Bronchial epithelial cell (primary cell): ENCODE data around the gene ZBTB22. TPM values are rescaled to one million over a fixed set of nuclear protein-coding genes. Genes with fewer than 3 reads are reported as not detected.

ENCODE experiments used
- DNase-seq: peaks from one replicate; pipeline ENCODE4 v3.0.0-alpha.2; 2010; ENCODE audit warnings: low read depth
- FAIRE-seq: peaks from 2 replicates; lab custom pipeline; 2011; peaks lifted over from hg19 to GRCh38; lab: Jason Lieb, UNC
- H3K27me3 ChIP-seq: 2 replicates; pipeline ENCODE4 v1.5.1; 2011; ENCODE audit warnings: low read length; ENCODE audit not compliant: control insufficient read depth, insufficient read depth
- H3K36me3 ChIP-seq: 2 replicates; pipeline ENCODE4 v1.5.1; 2011; ENCODE audit warnings: low read length; ENCODE audit not compliant: control insufficient read depth, insufficient read depth
- H3K4me3 ChIP-seq: 2 replicates; pipeline ENCODE4 v1.5.1; 2011; ENCODE audit warnings: mild to moderate bottlenecking, low read depth, low read length, control low read depth
- total RNA-seq: library from RNA; depleted of rRNA; stranded (reverse); fragments of >200 nt; gene quantifications from 2 replicates; pipeline ENCODE4 v1.2.1, GENCODE V29; 2014
- TF ChIP-seq, protein P1 (sequence below): IDR thresholded peaks from 2 replicates; pipeline ENCODE4 v1.5.1; 2011; ENCODE audit warnings: mild to moderate bottlenecking, moderate library complexity, low read length, control low read depth, inconsistent platforms; ENCODE audit not compliant: insufficient read depth, severe bottlenecking

The ZBTB22 gene
- total RNA-seq, 1 donor from 2014 or later, result 13.2 TPM

DNA sequence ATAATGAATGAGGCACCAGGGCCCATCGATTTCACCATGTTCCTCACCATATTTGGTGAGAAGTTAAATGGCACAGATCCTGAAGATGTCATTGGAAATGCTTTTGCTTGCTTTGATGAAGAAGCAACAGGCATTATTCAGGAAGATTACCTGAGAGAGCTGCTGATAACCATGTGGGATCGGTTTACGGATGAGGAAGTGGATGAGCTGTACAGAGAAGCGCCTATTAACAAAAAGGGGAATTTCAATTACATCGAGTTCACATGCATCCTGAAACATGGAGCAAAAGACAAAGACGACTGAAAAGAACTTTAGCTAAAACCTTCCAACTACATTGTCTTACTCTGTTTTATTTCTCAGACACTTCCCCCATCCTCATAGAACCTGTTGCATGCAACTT lies 21.6 kb upstream of the ZBTB22 start:
- no peaks in the 10 kb centered on the region for H3K36me3 ChIP-seq
- TF ChIP-seq, protein P1, sequence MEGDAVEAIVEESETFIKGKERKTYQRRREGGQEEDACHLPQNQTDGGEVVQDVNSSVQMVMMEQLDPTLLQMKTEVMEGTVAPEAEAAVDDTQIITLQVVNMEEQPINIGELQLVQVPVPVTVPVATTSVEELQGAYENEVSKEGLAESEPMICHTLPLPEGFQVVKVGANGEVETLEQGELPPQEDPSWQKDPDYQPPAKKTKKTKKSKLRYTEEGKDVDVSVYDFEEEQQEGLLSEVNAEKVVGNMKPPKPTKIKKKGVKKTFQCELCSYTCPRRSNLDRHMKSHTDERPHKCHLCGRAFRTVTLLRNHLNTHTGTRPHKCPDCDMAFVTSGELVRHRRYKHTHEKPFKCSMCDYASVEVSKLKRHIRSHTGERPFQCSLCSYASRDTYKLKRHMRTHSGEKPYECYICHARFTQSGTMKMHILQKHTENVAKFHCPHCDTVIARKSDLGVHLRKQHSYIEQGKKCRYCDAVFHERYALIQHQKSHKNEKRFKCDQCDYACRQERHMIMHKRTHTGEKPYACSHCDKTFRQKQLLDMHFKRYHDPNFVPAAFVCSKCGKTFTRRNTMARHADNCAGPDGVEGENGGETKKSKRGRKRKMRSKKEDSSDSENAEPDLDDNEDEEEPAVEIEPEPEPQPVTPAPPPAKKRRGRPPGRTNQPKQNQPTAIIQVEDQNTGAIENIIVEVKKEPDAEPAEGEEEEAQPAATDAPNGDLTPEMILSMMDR, result no peak
- no peaks in the 10 kb centered on the region for H3K27me3 ChIP-seq
- FAIRE-seq, result no peak
- DNase-seq, result no peak
- H3K4me3 ChIP-seq, result no peak overlapping the region

DNA sequence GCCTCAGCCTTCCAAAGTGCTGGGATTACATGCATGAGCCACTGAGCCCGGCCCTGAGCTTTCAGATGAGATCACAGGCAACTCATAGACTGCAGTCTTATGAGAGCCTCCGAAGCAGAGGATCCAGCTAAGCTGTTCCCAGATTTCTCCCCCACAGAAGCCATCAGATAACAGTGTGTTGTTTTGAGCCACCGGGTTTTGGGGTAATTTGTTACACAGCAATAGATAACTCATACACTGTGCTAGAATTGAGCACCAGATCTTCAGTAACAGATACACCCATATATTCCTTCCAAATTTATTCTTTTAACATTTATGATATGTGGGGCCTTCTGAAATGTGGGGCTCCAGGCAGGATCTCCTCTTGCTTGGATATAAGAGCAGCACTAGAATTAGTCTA lies 19.0 kb upstream of the ZBTB22 start:
- Histone ChIP-seq H3K4me3 (no peak overlapping the region), H3K36me3 (no peaks in the 10 kb centered on the region), H3K27me3 (no peaks in the 10 kb centered on the region)
- DNase-seq (no peak), FAIRE-seq (no peak)
- TF ChIP-seq, protein P1, result no peak

DNA sequence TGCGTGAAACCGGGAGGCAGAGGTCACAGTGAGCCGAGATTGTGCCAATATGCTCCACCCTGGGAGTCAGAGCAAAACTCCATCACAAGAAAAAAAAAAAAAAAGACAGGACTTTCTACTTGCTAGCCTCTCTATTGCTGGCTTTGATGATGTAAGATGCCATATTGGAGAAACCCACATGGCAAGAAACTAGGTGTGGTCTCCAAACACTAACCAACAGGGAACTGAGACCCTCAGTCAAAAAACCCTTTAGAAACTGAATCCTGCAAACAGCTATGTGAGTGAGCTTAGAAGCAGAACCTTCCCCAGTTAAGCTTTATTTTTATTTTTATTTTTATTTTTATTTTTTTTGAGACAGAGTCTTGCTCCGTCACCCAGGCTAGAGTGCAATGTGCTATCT lies 18.4 kb upstream of the ZBTB22 start:
- TF ChIP-seq, protein P1, result no peak
- H3K27me3 ChIP-seq, result no peaks in the 10 kb centered on the region
- FAIRE-seq (no peak), DNase-seq (no peak)
- no peak overlapping the region for H3K4me3 ChIP-seq
- H3K36me3 ChIP-seq, result no peaks in the 10 kb centered on the region

DNA sequence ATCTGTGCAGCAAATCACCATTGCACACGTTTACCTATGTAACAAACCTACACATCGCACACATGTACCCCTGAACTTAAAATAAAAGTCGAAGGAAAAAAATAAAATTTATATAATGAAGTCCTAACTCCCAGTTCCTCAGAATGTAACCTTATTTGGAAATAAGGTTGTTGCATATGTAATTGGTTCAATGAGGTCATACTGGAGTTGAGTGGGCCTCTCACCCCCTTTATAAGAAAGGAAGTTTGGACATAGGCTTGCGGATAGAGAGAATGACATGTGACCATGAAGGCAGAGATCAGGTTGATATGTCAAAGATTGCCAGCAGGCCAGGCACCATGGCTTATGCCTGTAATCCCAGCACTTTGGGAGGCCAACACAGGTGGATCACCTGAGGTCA lies 16.1 kb upstream of the ZBTB22 start:
- DNase-seq, result no peak
- TF ChIP-seq, protein P1, result no peak
- FAIRE-seq, result no peak
- no peaks in the 10 kb centered on the region for H3K36me3 ChIP-seq
- H3K4me3 ChIP-seq, result no peak overlapping the region
- H3K27me3 ChIP-seq, result no peaks in the 10 kb centered on the region

DNA sequence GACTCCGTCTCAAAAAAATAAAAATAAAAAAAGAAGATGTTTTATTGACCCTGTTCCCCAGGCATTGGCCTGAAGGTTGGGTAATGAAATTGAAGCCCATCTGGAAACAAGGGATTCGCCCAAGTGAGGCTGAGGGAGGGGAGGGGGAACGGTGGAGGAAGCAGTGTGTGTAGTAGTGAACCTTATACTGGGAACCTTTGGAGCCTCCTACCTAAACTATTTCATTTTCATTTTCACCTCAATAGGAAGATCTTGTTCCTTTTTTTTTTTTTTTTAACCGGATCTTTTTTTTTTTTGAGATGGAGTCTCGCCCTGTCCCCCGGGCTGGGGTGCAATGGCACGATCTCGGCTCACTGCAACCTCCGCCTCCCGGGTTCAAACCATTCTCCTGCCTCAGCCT lies 13.2 kb upstream of the ZBTB22 start:
- FAIRE-seq (no peak), DNase-seq (no peak)
- no peak overlapping the region for H3K4me3 ChIP-seq
- H3K27me3 ChIP-seq, result no peaks in the 10 kb centered on the region
- TF ChIP-seq, protein P1, result no peak
- H3K36me3 ChIP-seq, result no peaks in the 10 kb centered on the region

DNA sequence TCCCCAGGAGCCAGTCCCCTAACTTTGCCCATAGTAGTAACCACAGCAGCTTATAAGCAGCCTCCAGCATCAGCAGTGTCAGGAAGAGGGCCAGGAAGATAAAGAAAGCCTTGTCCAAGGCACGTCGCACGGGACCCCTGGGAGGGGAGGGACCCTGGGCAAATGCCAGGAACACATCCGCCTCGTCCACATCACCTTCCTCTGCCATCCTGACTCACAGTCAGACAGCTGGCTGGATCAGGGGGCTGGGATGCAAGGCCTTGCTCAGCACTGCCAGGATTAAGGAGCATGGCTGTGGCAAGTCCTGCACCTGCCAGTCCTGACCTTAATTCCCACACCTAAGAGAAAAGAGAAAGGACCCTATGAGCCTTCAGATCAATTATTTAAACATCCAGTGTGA lies 11.5 kb upstream of the ZBTB22 start:
- Histone ChIP-seq H3K4me3 (no peak overlapping the region), H3K27me3 (no peaks in the 10 kb centered on the region), H3K36me3 (no peaks in the 10 kb centered on the region)
- FAIRE-seq (no peak), DNase-seq (no peak)
- TF ChIP-seq, protein P1, result no peak
